ENCODE data around the gene CCDC102A. TPM values are rescaled to one million over a fixed set of nuclear protein-coding genes. Genes with fewer than 3 reads are reported as not detected.

CCDC102A gene
- total and polyA plus RNA-seq, 2 donors (not counting 3 experiments of a cell fraction or from before 2014, with no cell fraction given) = 7.8 to 12.2 TPM

- POLR2A ChIA-PET = no interaction called here
- DNase-seq (ENCODE audit: low read depth, low spot score) (no peak), FAIRE-seq (no peak)
- H2AFZ ChIP-seq (ENCODE audit: low read depth, low read length) = no peak overlapping the region
- no peaks in the 10 kb centered on the region for H3K9me1 ChIP-seq (replicated peaks; ENCODE audit: control insufficient read depth, extremely low read depth, insufficient read depth, low read length)
- no peak overlapping the region for H3K9ac ChIP-seq (replicated peaks; ENCODE audit: extremely low read depth, insufficient read depth, low read length)
- no peak overlapping the region for H3K4me3 ChIP-seq (replicated peaks in 1 of 3; ENCODE audit: insufficient read depth in 1 of 3, low read depth in 1 of 3, low read length in 3 of 3)
- no peaks in the 10 kb centered on the region for H3K9me3 ChIP-seq (replicated peaks; ENCODE audit: control insufficient read depth, insufficient read depth, low read length)
- intact Hi-C loops (cut with micrococcal nuclease) = no loop called here
- no peak overlapping the region for H3K4me2 ChIP-seq (ENCODE audit: insufficient read depth, low read length)
- CTCF ChIA-PET = interaction anchor here (0.7 to 1.8 kb wide), 3 partner anchors 9 to 54 kb away, joined by 3 to 5 read pairs (median 4); no protein-coding TSS in a partner anchor
- no peaks in the 10 kb centered on the region for H3K79me2 ChIP-seq (ENCODE audit: control insufficient read depth, insufficient read depth, low read length)
- H3K4me1 ChIP-seq (ENCODE audit: control insufficient read depth, extremely low read depth, insufficient read depth, low read length) = peaks cover 7% of the 10 kb centered on the region
- H3K36me3 ChIP-seq (ENCODE audit: control insufficient read depth in 2 of 2, extremely low read depth in 1 of 2, insufficient read depth in 2 of 2, low read length in 2 of 2) = no peaks in the 10 kb centered on the region
- BruUV-seq (replicated peaks) = no TSS peak
- TF ChIP-seq JUN (IDR thresholded peaks at IDR 0.05; ENCODE audit: borderline replicate concordance, insufficient read depth, insufficient read length, low read depth) = no peak
- dilution Hi-C loops (cut with MboI; ENCODE audit: extremely low pct_ligation_motif_present, low sequenced_read_pairs) = no loop called here
- peaks cover 3 to 24% of the 10 kb centered on the region in 2 experiments for H3K27me3 ChIP-seq (ENCODE audit: control insufficient read depth in 2 of 2, insufficient read depth in 2 of 2, low read length in 2 of 2)
- H3K27ac ChIP-seq (ENCODE audit: insufficient read depth, low read depth, low read length) = no peak overlapping the region
- no peaks in the 10 kb centered on the region for H4K20me1 ChIP-seq (replicated peaks; ENCODE audit: control insufficient read depth, extremely low read depth, insufficient read depth, low read length)
Observed at GRCh38 chr16:57540906-57541753, 4.8 kb upstream of the CCDC102A start.

GRCh38 chr16:57540387-57540786 is 4.0 kb upstream of the CCDC102A start:
- POLR2A ChIA-PET = no interaction called here
- H3K4me2 ChIP-seq (ENCODE audit: insufficient read depth, low read length) = no peak overlapping the region
- no peaks in the 10 kb centered on the region for H4K20me1 ChIP-seq (replicated peaks; ENCODE audit: control insufficient read depth, extremely low read depth, insufficient read depth, low read length)
- peaks cover 7% of the 10 kb centered on the region for H3K4me1 ChIP-seq (ENCODE audit: control insufficient read depth, extremely low read depth, insufficient read depth, low read length)
- FAIRE-seq = no peak
- H3K9ac ChIP-seq (replicated peaks; ENCODE audit: extremely low read depth, insufficient read depth, low read length) = no peak overlapping the region
- TF ChIP-seq POLR2AphosphoS5 (IDR thresholded peaks at IDR 0.05; ENCODE audit: insufficient read depth, low read depth, low read length) (no peak), MAX (IDR thresholded peaks at IDR 0.05; ENCODE audit: insufficient read depth, insufficient read length) (no peak), GATA2 (IDR thresholded peaks at IDR 0.05; ENCODE audit: insufficient read depth, insufficient read length, low read depth, low read length) (no peak), CTCF (IDR thresholded peaks at IDR 0.05; ENCODE audit: extremely low read depth in 1 of 2, insufficient read depth in 1 of 2, low read depth in 1 of 2, low read length in 2 of 2) (no peak), JUN (IDR thresholded peaks at IDR 0.05; ENCODE audit: borderline replicate concordance, insufficient read depth, insufficient read length, low read depth) (no peak)
- no peaks in the 10 kb centered on the region for H3K9me1 ChIP-seq (replicated peaks; ENCODE audit: control insufficient read depth, extremely low read depth, insufficient read depth, low read length)
- no peak for DNase-seq (ENCODE audit: low read depth, low spot score)
- H3K27ac ChIP-seq (ENCODE audit: insufficient read depth, low read depth, low read length) = no peak overlapping the region
- CTCF ChIA-PET = no interaction called here
- intact Hi-C loops (cut with micrococcal nuclease) (no loop called here), dilution Hi-C loops (cut with MboI; ENCODE audit: extremely low pct_ligation_motif_present, low sequenced_read_pairs) (no loop called here)
- H3K9me3 ChIP-seq (replicated peaks; ENCODE audit: control insufficient read depth, insufficient read depth, low read length) = no peaks in the 10 kb centered on the region
- peaks cover 3 to 24% of the 10 kb centered on the region in 2 experiments for H3K27me3 ChIP-seq (ENCODE audit: control insufficient read depth in 2 of 2, insufficient read depth in 2 of 2, low read length in 2 of 2)
- H3K4me3 ChIP-seq (replicated peaks in 1 of 3; ENCODE audit: insufficient read depth in 1 of 3, low read depth in 1 of 3, low read length in 3 of 3) = no peak overlapping the region
- H2AFZ ChIP-seq (ENCODE audit: low read depth, low read length) = no peak overlapping the region
- no peaks in the 10 kb centered on the region for H3K36me3 ChIP-seq (ENCODE audit: control insufficient read depth in 2 of 2, extremely low read depth in 1 of 2, insufficient read depth in 2 of 2, low read length in 2 of 2)
- no TSS peak for BruUV-seq (replicated peaks)
- no peaks in the 10 kb centered on the region for H3K79me2 ChIP-seq (ENCODE audit: control insufficient read depth, insufficient read depth, low read length)

Measured in endothelial cell of umbilical vein (primary cell).